ENCODE measurements around the gene THRB.

DNA sequence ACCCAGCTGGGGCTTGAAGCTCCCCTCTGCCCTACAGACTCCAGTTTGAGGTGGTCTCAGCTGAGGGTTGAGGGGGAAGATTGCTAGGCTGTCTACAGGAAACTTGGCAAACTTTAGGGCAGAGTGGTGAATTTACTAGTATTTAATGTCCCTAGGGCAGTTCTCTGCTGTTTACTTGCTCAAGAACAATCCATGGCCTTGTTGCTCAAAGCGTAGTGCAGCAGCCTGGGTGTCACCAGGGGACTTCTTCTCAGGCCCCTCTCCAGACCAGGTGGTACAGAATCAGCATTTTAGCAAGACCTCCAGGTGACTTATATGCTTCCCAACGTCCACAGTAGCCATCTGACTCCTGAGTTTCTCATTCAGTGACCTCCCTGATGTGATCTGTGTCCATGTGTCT, 360.7 kb downstream of the THRB start:
- TF ChIP-seq CTCF (IDR thresholded peaks at IDR 0.05; ENCODE audit: poor library complexity) (no peak), EZH2 (IDR thresholded peaks at IDR 0.05; ENCODE audit: borderline replicate concordance) (no peak)
